Neural progenitor cell (in vitro differentiated cells): ENCODE measurements around the gene SMIM45. TPM values are rescaled to one million over a fixed set of nuclear protein-coding genes. Genes with fewer than 3 reads are reported as not detected.

ENCODE experiments used
- DNase-seq: peaks from one replicate; pipeline ENCODE4 v3.0.0-alpha.2; 2016; ENCODE audit warnings: low spot score
- H2AFZ ChIP-seq: fragments of 200-600 bp; sonication (generic); replicated peaks from 2 replicates; pipeline ENCODE4 v1.6.1; 2016; ENCODE audit warnings: antibody characterized with exemption
- H3F3A ChIP-seq: fragments of 200-600 bp; sonication (generic); 2 replicates; pipeline ENCODE4 v1.6.1; 2016; ENCODE audit warnings: antibody characterized with exemption, low read depth
- H3K27ac ChIP-seq: fragments of 200-600 bp; sonication (generic); 2 replicates; pipeline ENCODE4 v1.5.1; 2016; ENCODE audit warnings: mild to moderate bottlenecking
- H3K27me3 ChIP-seq: fragments of 200-600 bp; sonication (generic); 2 replicates; pipeline ENCODE4 v1.6.1; 2016; ENCODE audit warnings: mild to moderate bottlenecking, moderate library complexity
- H3K36me3 ChIP-seq: fragments of 200-600 bp; sonication (generic); 2 replicates; pipeline ENCODE4 v1.5.1; 2016
- H3K4me1 ChIP-seq: fragments of 200-600 bp; sonication (generic); 2 replicates; pipeline ENCODE4 v1.6.1; 2016; ENCODE audit warnings: mixed run types
- H3K4me2 ChIP-seq: fragments of 200-600 bp; sonication (generic); 2 replicates; pipeline ENCODE4 v1.6.1; 2016
- H3K4me3 ChIP-seq: fragments of 200-600 bp; sonication (generic); 2 replicates; pipeline ENCODE4 v1.5.1; 2016
- H3K79me2 ChIP-seq: fragments of 200-600 bp; sonication (generic); 2 replicates; pipeline ENCODE4 v1.6.1; 2016; ENCODE audit warnings: low read depth
- H3K9ac ChIP-seq: fragments of 200-600 bp; sonication (generic); 2 replicates; pipeline ENCODE4 v1.6.1; 2016
- H3K9me3 ChIP-seq: fragments of 200-600 bp; sonication (generic); 2 replicates; pipeline ENCODE4 v1.5.1; 2016; ENCODE audit warnings: low read depth
- H4K20me1 ChIP-seq: fragments of 200-600 bp; sonication (generic); 2 replicates; pipeline ENCODE4 v1.6.1; 2016; ENCODE audit warnings: low read depth
- H3K27ac Mint-ChIP-seq: 3 replicates; pipeline ENCODE4 v1.8.0; 2021; ENCODE audit warnings: mixed read lengths
- H3K27me3 Mint-ChIP-seq: 2 replicates; pipeline ENCODE4 v1.8.0; 2022; ENCODE audit warnings: low read depth, mild to moderate bottlenecking, inconsistent platforms, moderate library complexity, mixed read lengths; ENCODE audit not compliant: insufficient read depth
- H3K36me3 Mint-ChIP-seq: 3 replicates; pipeline ENCODE4 v1.8.0; 2021; ENCODE audit warnings: mixed read lengths
- H3K4me1 Mint-ChIP-seq: 3 replicates; pipeline ENCODE4 v1.8.0; 2021; ENCODE audit warnings: mixed read lengths
- H3K4me3 Mint-ChIP-seq: 3 replicates; pipeline ENCODE4 v1.8.0; 2021; ENCODE audit warnings: mild to moderate bottlenecking, moderate library complexity, mixed read lengths
- H3K9me3 Mint-ChIP-seq: 3 replicates; pipeline ENCODE4 v1.8.0; 2020; ENCODE audit warnings: mixed read lengths
- EZH2 ChIP-seq: fragments of 200-600 bp; sonication (generic); IDR thresholded peaks from 2 replicates; pipeline ENCODE4 v1.6.1; 2017; ENCODE audit warnings: antibody characterized with exemption, mild to moderate bottlenecking, moderate library complexity
- EZH2phosphoT487 ChIP-seq: fragments of 200-600 bp; sonication (generic); IDR thresholded peaks from 2 replicates; pipeline ENCODE4 v1.6.1; 2017; ENCODE audit warnings: antibody characterized with exemption
- total RNA-seq: library from RNA; depleted of rRNA; stranded (reverse); fragments of >200 nt; gene quantifications from 2 replicates; pipeline ENCODE4 v1.2.3, GENCODE V29; 2015; ENCODE audit warnings: low replicate concordance
- TF ChIP-seq, protein P1 (sequence below): fragments of 200-600 bp; sonication (generic); IDR thresholded peaks from 2 replicates; pipeline ENCODE4 v1.5.1; 2017; ENCODE audit warnings: antibody characterized with exemption, mild to moderate bottlenecking

Gene SMIM45

DNA sequence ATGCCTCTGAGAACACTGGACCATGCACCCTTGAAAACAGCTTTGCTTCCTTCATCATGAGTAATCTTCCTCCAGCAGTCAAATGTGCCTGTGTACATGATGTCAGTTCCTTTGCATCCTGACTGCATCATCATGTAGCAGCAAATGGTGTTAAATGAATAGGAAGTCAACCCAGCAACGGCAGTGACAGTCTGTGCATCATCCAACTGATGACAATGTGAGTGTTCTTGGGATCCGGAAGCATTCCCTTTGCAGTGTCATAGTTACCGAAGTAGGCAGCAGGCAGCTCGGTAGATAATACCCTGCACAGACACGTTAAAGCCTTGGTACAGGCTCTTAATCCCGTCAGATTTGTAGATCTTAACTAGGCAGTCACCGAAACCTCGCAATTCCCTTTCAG is 49.2 kb downstream of the SMIM45 start:
- H3K27ac Mint-ChIP-seq = peak overlapping the region; percentile 17
- TF ChIP-seq EZH2 (no peak), EZH2phosphoT487 (no peak)
- TF ChIP-seq, protein P1, sequence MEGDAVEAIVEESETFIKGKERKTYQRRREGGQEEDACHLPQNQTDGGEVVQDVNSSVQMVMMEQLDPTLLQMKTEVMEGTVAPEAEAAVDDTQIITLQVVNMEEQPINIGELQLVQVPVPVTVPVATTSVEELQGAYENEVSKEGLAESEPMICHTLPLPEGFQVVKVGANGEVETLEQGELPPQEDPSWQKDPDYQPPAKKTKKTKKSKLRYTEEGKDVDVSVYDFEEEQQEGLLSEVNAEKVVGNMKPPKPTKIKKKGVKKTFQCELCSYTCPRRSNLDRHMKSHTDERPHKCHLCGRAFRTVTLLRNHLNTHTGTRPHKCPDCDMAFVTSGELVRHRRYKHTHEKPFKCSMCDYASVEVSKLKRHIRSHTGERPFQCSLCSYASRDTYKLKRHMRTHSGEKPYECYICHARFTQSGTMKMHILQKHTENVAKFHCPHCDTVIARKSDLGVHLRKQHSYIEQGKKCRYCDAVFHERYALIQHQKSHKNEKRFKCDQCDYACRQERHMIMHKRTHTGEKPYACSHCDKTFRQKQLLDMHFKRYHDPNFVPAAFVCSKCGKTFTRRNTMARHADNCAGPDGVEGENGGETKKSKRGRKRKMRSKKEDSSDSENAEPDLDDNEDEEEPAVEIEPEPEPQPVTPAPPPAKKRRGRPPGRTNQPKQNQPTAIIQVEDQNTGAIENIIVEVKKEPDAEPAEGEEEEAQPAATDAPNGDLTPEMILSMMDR = no peak
- Histone ChIP-seq H3K4me2 (no peak overlapping the region), H3F3A (no peaks in the 10 kb centered on the region), H3K79me2 (no peaks in the 10 kb centered on the region), H3K4me3 (no peak overlapping the region), H3K36me3 (no peaks in the 10 kb centered on the region), H3K27me3 (peaks cover 8% of the 10 kb centered on the region), H3K9me3 (no peaks in the 10 kb centered on the region), H2AFZ (no peak overlapping the region), H3K4me1 (no peaks in the 10 kb centered on the region), H3K27ac (no peak overlapping the region), H4K20me1 (no peaks in the 10 kb centered on the region), H3K9ac (no peak overlapping the region)
- peaks cover 8% of the 10 kb centered on the region for H3K4me1 Mint-ChIP-seq
- H3K9me3 Mint-ChIP-seq = no peaks in the 10 kb centered on the region
- no peak overlapping the region for H3K4me3 Mint-ChIP-seq
- H3K27me3 Mint-ChIP-seq = peaks cover 2% of the 10 kb centered on the region
- peaks cover 15% of the 10 kb centered on the region for H3K36me3 Mint-ChIP-seq
- no peak for DNase-seq

DNA sequence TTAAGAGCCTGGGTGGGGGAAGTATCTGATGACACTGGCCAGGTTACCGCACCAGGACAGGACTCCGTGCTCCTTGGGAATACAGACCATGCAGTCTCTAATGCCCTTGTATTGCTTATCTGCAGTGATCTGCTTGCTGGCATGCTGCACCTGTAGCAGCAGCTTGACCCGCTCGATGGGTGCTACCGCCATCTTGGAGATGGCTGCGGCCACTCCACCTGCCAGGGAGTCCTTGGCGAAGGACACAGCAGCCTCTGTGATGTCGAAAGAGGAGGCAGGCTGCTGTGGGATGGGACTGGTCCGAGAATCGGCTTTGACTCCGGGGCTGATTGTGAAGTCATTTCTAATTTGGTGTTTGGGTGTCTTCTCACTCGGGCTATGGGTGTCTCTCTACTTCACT is 49.8 kb downstream of the SMIM45 start:
- H3K4me2 ChIP-seq = no peak overlapping the region
- Mint-ChIP-seq H3K27ac (no peak overlapping the region), H3K4me3 (no peak overlapping the region), H3K9me3 (no peaks in the 10 kb centered on the region), H3K4me1 (peaks cover 8% of the 10 kb centered on the region), H3K27me3 (peaks cover 4% of the 10 kb centered on the region), H3K36me3 (peaks cover 15% of the 10 kb centered on the region)
- H4K20me1 ChIP-seq = no peaks in the 10 kb centered on the region
- no peaks in the 10 kb centered on the region for H3F3A ChIP-seq
- H3K4me3 ChIP-seq = no peak overlapping the region
- H3K9ac ChIP-seq = no peak overlapping the region
- peaks cover 8% of the 10 kb centered on the region for H3K27me3 ChIP-seq
- TF ChIP-seq, protein P1 = no peak
- no peak for TF ChIP-seq EZH2phosphoT487
- TF ChIP-seq EZH2 = no peak
- H3K9me3 ChIP-seq = no peaks in the 10 kb centered on the region
- H3K79me2 ChIP-seq = no peaks in the 10 kb centered on the region
- H3K27ac ChIP-seq = no peak overlapping the region
- no peaks in the 10 kb centered on the region for H3K36me3 ChIP-seq
- no peak overlapping the region for H2AFZ ChIP-seq
- H3K4me1 ChIP-seq = no peaks in the 10 kb centered on the region
- no peak for DNase-seq

DNA sequence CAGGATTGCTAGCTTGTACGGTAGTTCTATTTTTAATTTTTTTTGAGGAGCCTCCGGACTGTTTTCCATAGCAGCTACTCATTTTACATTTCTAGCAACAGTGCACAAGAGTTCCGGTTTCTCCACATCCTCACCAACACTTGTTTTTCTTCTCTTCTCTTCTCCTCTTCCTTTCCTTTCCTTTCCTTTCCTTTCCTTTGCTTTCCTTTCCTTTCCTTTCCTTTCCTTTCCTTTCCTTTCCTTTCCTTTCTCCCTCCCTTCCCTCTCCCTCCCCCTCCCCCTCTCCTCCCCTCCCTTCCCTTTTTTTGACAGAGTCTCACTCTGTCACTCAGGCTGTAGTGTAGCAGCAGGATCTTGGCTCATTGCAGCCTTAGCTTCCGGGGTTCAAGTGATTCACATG is 56.0 kb downstream of the SMIM45 start:
- peaks cover 2% of the 10 kb centered on the region for H3K27me3 Mint-ChIP-seq

More for the DNA sequence above, 56.0 kb downstream of the SMIM45 start:
- no peak overlapping the region for H3K27ac ChIP-seq
- H3F3A ChIP-seq = no peaks in the 10 kb centered on the region
- no peak for DNase-seq
- no peak overlapping the region for H3K27ac Mint-ChIP-seq
- H3K4me1 Mint-ChIP-seq = no peaks in the 10 kb centered on the region
- H3K36me3 Mint-ChIP-seq = peaks cover 2% of the 10 kb centered on the region
- peaks cover 4% of the 10 kb centered on the region for H3K9me3 ChIP-seq
- no peaks in the 10 kb centered on the region for H3K27me3 ChIP-seq
- H3K9me3 Mint-ChIP-seq = peaks cover 21% of the 10 kb centered on the region
- no peak for TF ChIP-seq EZH2phosphoT487
- TF ChIP-seq, protein P1 = no peak
- TF ChIP-seq EZH2 = no peak
- H3K4me2 ChIP-seq = no peak overlapping the region
- H4K20me1 ChIP-seq = no peaks in the 10 kb centered on the region
- H3K4me3 Mint-ChIP-seq = no peak overlapping the region
- no peak overlapping the region for H3K4me3 ChIP-seq
- no peak overlapping the region for H2AFZ ChIP-seq
- H3K36me3 ChIP-seq = no peaks in the 10 kb centered on the region
- H3K4me1 ChIP-seq = no peaks in the 10 kb centered on the region
- H3K9ac ChIP-seq = no peak overlapping the region
- H3K79me2 ChIP-seq = no peaks in the 10 kb centered on the region

Other genes starting within 250 kb of the SMIM45 start
- gene CCDC134, start 151.5 kb upstream of the SMIM45 start, total RNA-seq = 8.8 and 19.7 TPM in 2 replicates
- gene SREBF2, start 119.0 kb upstream of the SMIM45 start, total RNA-seq = 64.0 and 145 TPM in 2 replicates
- gene SHISA8, start 37.1 kb upstream of the SMIM45 start, total RNA-seq = not detected in 2 replicates
- gene TNFRSF13C, start 25.3 kb upstream of the SMIM45 start, total RNA-seq = 2.2 and 2.7 TPM in 2 replicates
- gene CENPM, start 5.0 kb upstream of the SMIM45 start, total RNA-seq = 20.2 and 45.3 TPM in 2 replicates
- gene SEPTIN3, start 17.3 kb downstream of the SMIM45 start, total RNA-seq = 12.8 and 20.5 TPM in 2 replicates
- not detected in 2 replicates for gene WBP2NL, start 46.6 kb downstream of the SMIM45 start, total RNA-seq
- 14.9 and 29.1 TPM in 2 replicates for gene NAGA, start 118.7 kb downstream of the SMIM45 start, total RNA-seq
- 0.79 and 2.3 TPM in 2 replicates for gene PHETA2, start 122.1 kb downstream of the SMIM45 start, total RNA-seq
- 2.9 and 6.3 TPM in 2 replicates for gene SMDT1, start 127.5 kb downstream of the SMIM45 start, total RNA-seq
- gene NDUFA6, start 138.6 kb downstream of the SMIM45 start, total RNA-seq = 100 and 132 TPM in 2 replicates
- gene CYP2D6, start 178.7 kb downstream of the SMIM45 start, total RNA-seq = 0.24 and 1.5 TPM in 2 replicates